NCI-H1048 (cell line): Measurements from ENCODE around the gene FAM124A.

Experiments used
- DNase-seq: peaks from one replicate; lab custom pipeline; 2025; lab: John Stamatoyannopoulos, UW

The FAM124A gene

GRCh38 chr13:51221108-51221507 is 1.1 kb upstream of the FAM124A start:
- DNase-seq = no peak

GRCh38 chr13:51221674-51222036 is 543 bp upstream of the FAM124A start:
- no peak for DNase-seq

- no peak for DNase-seq
Observed at GRCh38 chr13:51222686-51223559, 725 bp downstream of the FAM124A start.

GRCh38 chr13:51223560-51224270 is 1.5 kb downstream of the FAM124A start:
- no peak for DNase-seq

- no peak for DNase-seq
Observed at GRCh38 chr13:51225029-51225428, 2.8 kb downstream of the FAM124A start.

GRCh38 chr13:51227404-51227803 is 5.2 kb downstream of the FAM124A start:
- no peak for DNase-seq

GRCh38 chr13:51229101-51229719 is 7.0 kb downstream of the FAM124A start:
- no peak for DNase-seq

GRCh38 chr13:51229731-51230130 is 7.5 kb downstream of the FAM124A start:
- no peak for DNase-seq

- DNase-seq = no peak
Observed at GRCh38 chr13:51230477-51231105, 8.4 kb downstream of the FAM124A start.

- no peak for DNase-seq
Observed at GRCh38 chr13:51231456-51231855, 9.3 kb downstream of the FAM124A start.

GRCh38 chr13:51232328-51232727 is 10.1 kb downstream of the FAM124A start:
- DNase-seq = no peak

GRCh38 chr13:51233117-51233826 is 11.1 kb downstream of the FAM124A start:
- no peak for DNase-seq

- no peak for DNase-seq
Observed at GRCh38 chr13:51234676-51235075, 12.5 kb downstream of the FAM124A start.

GRCh38 chr13:51235186-51235585 is 13.0 kb downstream of the FAM124A start:
- DNase-seq = no peak

GRCh38 chr13:51235756-51236490 is 13.7 kb downstream of the FAM124A start:
- DNase-seq = no peak

GRCh38 chr13:51236491-51236792 is 14.2 kb downstream of the FAM124A start:
- DNase-seq = no peak

GRCh38 chr13:51237386-51237785 is 15.2 kb downstream of the FAM124A start:
- no peak for DNase-seq

GRCh38 chr13:51237887-51238286 is 15.7 kb downstream of the FAM124A start:
- no peak for DNase-seq

- no peak for DNase-seq
Observed at GRCh38 chr13:51240178-51240577, 18.0 kb downstream of the FAM124A start.

GRCh38 chr13:51240958-51241357 is 18.8 kb downstream of the FAM124A start:
- no peak for DNase-seq

GRCh38 chr13:51241720-51242119 is 19.5 kb downstream of the FAM124A start:
- no peak for DNase-seq
